Retina (tissue), 1 donor: Measurements from ENCODE around the gene BCAP31.
"Not testable (repeated sequence)": the region's sequence is repeated elsewhere in the genome, so short reads cannot be mapped to it uniquely, and the experiment has no call there.

Source experiments
- DNase-seq: peaks from one replicate; pipeline ENCODE4 v3.0.0-alpha.2; 2016

BCAP31 gene

DNA sequence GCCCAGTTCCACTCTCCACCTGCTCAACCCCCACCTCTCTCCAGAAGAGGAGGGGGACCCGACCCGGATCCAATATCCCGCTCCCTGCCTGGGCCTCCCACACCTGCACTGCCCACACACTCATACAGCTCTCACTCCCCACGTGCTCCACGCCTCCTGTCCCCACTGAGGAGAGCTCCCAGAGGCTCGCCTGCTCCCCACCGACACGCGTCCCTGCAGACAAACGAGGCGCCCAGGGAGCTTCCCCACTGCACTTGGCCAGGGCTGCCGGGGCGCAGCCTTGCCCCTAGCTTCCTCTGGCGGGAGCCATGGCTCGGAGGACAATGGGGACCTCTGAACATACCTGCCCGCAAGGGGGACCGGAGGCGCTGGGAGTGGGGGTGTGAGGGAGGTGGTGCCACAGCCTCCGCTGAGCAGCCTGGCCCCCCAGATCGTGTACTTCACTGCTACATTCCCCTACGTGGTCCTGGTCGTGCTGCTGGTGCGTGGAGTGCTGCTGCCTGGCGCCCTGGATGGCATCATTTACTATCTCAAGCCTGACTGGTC, 31.5 kb downstream of the BCAP31 start:
- DNase-seq = no peak

DNA sequence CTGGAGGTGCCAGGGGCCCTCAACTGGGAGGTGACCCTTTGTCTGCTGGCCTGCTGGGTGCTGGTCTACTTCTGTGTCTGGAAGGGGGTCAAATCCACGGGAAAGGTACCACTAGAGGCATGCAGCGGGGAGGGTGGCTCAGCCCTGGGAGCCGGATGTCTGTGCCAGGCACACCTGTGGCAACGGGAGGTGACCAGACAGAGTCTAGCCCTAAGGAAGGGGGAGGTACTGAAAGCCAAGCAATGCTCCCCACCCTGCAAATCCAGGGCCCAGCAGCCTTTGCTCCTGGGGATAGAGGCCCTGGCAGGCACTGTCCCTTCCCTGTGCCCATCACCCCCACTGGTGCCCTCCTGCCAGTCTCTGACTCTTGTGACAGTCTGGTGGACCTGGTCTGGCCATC, 32.2 kb downstream of the BCAP31 start:
- no peak for DNase-seq

DNA sequence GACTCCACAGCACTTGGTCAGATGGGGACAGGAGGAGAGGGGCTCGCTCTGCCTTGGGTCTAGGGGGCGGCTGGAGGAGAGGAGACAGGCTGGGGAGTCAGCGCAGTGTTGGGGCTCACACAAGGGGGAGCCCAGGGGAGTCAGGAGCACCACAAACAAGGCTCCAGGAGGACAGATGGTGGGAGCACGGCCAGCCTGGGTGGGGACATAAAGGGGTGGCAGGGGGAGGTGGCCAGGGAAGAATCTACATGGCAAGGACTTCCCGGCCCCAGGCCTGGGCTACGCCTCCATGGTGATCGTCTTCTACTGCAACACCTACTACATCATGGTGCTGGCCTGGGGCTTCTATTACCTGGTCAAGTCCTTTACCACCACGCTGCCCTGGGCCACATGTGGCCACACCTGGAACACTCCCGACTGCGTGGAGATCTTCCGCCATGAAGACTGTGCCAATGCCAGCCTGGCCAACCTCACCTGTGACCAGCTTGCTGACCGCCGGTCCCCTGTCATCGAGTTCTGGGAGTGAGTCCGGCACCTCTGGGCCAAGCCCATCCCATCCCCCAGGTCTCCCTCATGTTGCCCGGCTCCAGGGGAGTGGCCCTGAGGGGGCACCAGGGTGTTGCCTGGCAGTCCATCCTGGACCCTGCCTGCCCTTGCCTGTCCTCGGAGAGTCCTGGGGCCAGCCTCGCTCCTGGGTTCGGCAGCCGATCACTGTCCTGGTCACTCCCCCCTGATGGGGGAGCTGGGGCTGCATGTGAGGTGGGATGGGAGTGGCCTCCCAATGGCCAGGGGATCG, 33.0 kb downstream of the BCAP31 start:
- not testable (repeated sequence) for DNase-seq

GRCh38 chrX:153690466-153690865, 33.7 kb downstream of the BCAP31 start:
- no peak for DNase-seq

GRCh38 chrX:153689654-153690465, 34.3 kb downstream of the BCAP31 start:
- no peak for DNase-seq

DNA sequence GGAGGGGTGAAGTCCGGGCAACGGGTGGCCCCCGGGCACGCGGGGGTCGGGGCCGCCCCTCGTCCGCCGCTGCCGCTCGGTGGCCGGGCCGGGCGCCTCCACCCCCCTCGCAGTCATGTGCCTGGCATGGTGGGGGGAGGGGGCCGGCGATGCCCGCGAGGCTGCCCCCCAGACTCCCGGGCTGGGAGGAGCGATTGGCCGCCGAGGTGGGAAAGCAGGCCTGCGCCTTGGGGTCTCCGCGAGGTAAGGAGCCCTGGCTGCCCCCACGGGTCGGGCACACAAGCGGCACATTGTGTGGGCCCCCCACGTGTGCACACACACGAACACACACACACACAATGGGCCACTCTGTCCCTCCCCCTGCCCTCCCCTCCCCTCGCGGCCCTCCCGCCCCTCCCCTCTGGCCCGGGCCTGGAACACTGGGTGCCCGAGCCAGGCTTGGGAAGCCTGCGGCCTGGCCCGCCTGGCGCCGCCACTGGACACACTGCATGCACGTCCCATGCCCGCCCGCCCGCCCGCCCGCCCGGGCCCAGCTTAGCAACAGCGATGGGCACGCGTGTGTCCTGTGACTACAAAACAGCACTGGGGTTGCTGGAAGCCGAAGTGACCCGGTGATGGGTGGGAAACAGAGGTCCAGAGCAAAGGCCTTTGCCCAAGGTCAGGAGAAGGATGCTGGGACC, 35.1 kb downstream of the BCAP31 start:
- DNase-seq = no peak

GRCh38 chrX:153688506-153688905, 35.7 kb downstream of the BCAP31 start:
- no peak for DNase-seq

- no peak for DNase-seq
Observed at GRCh38 chrX:153688071-153688470, 36.1 kb downstream of the BCAP31 start.

- DNase-seq = peak; percentile 83
Observed at GRCh38 chrX:153687121-153688039, 36.8 kb downstream of the BCAP31 start, which contains the start of gene SLC6A8. Gene SLC6A8 (plus strand): TSS chrX:153687926. CDS start chrX:153688575, 649 bp downstream.

DNA sequence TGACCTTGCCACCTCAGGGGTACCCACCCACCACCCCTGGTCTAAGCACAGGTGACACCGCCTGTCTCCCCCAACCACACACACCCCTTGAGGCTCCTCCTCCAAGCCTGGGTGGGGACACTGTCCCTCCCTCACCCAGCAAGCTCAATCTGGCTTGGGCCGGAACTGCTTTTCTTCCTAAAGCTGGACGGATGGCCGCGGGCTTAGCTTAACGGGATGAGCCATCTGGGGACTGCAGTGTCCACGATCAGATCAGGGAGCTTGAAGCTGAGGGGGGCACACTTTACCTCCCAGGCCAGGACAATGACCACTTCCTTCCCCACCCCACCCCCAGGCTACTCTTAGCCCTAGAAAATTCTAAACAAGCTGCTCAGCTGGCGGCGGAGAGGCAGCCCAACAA, 37.5 kb downstream of the BCAP31 start:
- peak; percentile 46 for DNase-seq

DNA sequence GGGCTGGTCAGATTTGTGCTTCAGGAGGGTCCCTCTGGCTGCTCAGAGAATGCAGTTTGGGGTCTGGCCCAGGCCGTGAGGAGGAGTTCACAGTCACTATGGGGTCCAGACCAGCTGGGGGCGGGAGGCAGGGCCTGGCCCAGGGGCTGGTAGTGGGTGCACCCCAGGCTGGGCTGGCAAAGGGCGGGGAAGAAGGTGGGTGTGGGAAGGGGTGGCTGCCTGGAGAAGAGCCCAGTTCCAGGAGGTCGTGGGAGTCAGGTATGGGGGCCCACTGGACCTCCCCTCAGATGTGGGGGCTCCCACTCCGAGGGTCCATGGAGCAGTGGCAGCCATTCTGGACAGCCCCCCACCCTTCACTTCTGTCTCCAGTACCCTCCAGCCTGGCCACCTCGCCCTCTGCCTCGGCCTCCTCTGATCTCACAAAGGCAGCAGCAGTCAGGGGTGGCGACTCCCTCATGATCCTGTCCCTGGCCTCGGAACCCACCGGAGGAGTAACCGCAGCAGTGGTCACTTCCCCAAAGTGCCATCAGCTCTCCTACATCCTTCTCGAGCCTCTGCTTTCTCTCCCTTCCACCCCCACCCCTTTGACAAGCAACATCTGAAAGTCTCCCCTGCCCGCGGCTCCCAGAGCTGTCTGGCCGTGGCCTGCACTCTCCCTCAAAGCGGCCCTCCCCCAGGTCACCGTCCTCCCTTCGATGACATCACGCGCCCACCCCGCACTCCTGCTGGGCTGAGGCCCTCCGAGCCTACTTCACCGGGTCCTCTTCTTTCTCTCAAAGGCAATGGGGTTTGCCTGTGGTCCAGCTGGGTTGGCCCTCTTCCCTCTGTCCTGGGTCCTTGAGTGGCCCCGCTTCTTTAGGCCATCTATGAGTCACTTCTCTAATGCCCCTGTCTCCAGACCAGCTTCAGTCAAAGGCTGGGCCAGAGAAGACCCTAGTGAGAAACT, 38.2 kb downstream of the BCAP31 start:
- DNase-seq = peak; percentile 50

DNA sequence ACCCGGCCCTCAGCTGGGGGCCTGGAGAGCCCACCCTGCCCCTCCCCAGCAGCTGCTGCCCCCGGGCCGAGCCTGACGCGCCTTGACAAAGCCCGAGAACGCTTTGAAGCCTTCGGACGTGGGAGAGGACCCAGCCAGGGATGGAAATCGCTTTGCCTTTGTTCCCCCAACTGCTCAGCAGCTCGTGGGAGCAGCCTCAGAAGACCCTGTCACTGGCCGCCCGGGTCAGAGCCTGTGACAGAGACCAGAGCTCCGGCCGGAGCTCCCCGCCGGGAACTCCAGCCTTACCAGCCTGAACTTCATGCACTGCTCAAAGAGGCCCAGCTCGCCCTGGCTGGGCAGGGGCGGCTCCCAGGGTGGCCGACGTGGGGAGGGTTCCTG, 39.0 kb downstream of the BCAP31 start:
- DNase-seq = peak; percentile 68

GRCh38 chrX:153684467-153685155, 39.6 kb downstream of the BCAP31 start:
- DNase-seq = peak; percentile 42

- DNase-seq = not testable (repeated sequence)
Observed at GRCh38 chrX:153683486-153683885, 40.7 kb downstream of the BCAP31 start.

- DNase-seq = no peak
Observed at GRCh38 chrX:153681175-153681574, 43.0 kb downstream of the BCAP31 start.

DNA sequence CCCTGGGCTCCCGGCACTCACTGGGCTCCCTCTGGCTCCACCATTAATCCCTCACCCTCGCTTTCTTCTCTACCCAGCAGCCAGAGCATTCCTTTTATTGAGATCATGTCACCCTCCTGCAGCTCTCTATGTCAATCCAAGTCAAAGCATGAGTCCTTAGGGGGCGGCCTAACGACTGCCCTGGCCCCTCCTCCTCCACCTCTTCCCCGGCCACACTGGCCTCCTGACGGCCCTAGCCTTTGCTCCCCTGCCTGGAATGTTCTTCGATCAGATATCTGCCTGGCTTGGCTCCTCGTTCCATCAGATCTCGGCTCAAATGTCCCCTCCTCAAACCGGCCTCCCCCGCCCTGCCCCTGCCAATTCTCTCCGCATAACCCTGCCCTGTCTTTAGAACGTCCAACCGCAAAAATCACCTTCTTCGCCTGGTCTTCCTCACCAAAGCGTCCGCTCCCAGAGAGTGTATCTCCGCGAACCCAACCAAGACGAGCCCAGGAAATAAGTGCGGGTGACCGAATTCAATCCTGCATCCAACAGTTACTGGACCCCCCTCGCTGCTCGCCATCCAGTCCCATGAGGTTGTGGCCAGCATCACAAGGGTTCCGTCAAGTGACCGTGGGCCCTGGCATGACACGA, 49.9 kb downstream of the BCAP31 start:
- DNase-seq = no peak

- no peak for DNase-seq
Observed at GRCh38 chrX:153673428-153674218, 50.6 kb downstream of the BCAP31 start, which contains the start of gene PNCK. Gene PNCK (minus strand): TSS chrX:153673813. CDS start chrX:153673076, 737 bp downstream.
